Measurements from ENCODE around the gene ING3.

ING3 gene, protein sequence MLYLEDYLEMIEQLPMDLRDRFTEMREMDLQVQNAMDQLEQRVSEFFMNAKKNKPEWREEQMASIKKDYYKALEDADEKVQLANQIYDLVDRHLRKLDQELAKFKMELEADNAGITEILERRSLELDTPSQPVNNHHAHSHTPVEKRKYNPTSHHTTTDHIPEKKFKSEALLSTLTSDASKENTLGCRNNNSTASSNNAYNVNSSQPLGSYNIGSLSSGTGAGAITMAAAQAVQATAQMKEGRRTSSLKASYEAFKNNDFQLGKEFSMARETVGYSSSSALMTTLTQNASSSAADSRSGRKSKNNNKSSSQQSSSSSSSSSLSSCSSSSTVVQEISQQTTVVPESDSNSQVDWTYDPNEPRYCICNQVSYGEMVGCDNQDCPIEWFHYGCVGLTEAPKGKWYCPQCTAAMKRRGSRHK

DNA sequence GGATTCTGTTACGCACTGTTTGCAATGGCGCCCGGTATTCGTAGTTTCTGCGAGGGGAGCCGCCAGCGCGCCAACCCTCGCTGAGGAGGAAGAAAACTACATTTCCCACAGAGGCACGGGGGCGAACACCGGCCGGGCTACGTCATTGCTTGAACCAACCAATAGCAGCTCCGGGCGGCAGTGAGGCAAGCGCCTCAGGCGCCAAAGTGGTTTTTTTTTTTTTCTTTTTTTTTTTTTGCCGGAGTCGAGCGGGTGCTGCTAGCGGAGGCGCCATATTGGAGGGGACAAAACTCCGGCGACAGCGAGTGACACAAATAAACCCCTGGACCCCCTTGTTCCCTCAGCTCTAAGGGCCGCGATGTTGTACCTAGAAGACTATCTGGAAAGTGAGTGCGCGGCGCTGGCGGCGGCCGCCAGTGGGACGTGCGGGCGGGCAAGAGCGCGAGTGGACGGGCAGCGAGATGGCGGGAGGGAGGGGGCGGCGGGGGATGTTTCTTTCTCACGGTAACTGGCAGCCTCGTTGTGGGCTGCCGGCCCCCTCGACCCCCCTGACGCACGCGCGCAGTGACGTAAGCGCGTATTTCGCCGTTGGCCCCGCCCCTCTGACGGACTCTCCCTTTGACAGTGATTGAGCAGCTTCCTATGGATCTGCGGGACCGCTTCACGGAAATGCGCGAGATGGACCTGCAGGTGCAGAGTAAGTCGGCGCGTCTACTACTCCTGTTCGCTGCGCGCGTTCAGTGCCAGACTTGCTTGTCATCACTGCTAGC is at the start of gene ING3:
ING3 (plus strand) TSS at position 239 of the 770 bp plus-strand sequence; CDS start at position 359, 120 bp downstream.
- peak; percentile 98 for DNase-seq

DNA sequence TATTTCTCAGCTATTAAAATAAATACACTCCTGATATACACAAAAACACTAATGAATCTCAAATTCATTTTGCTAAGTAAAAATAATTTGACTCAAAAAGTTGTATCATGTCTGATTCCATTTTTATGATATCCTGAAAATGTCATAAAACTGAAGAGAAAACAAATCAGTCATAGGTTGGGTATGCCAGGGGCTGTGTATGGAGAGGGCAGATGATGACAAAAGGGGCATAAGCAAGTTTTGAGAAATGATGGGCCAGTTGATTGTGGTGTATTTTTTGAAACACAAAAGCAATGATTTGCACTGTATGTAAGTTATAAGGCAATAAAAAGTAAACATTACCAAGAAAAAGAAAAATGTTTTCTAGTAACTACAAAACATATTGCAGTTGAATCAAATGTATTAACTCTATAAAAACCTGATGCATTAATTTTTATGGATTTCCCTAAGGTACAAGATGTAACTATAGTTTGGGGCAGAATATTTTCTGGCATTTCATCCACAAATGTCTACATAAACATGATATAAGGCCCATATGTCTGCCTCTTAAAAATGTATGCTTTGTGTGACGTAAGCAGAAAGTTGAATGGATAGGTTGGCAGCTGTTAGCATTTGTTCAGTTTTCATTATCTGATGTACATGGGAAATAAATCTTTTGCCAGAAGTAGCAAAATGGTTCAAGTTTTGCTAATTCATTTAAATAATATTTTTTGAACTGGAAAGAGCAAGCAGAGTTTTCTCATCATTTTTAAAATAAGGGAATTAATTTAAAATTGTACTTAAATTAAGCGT is 35.1 kb upstream of the ING3 start:
- no peak for DNase-seq

DNA sequence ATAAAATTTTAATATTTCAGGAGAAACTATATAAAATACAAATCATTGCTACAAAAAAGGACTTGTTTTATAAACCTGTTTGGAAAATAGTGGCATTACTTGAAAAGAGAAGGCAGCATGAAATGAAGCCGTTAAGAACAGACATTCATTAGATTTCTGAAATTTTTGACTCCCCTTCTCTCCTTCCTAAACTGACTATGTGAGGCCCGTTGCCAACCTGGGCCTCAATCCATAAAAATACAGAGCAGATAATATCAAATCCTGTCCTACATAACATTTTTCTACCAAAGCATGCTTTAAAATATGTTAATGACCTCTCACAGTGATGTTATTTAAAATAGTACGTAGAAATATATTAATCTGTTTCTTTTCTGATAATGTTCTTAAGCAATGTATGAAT is 34.5 kb upstream of the ING3 start:
- DNase-seq = no peak

DNA sequence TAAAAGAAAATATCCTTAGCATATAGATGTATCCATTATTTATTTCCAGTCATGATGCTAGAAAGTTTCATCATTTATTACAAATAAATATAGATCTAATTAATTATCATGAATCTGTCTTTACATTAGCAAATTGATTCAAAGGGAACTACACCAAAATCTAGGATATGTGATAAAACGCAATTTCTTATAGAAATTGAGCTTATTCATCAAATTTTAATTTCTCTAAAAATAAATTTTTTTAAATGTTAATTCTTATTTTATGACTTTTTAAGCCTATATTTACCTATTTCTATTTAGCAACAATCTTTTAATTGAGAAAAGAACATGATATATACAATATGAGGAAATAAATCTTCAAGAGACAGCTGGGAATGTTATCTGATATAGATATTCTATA is 34.0 kb upstream of the ING3 start:
- no peak for DNase-seq

DNA sequence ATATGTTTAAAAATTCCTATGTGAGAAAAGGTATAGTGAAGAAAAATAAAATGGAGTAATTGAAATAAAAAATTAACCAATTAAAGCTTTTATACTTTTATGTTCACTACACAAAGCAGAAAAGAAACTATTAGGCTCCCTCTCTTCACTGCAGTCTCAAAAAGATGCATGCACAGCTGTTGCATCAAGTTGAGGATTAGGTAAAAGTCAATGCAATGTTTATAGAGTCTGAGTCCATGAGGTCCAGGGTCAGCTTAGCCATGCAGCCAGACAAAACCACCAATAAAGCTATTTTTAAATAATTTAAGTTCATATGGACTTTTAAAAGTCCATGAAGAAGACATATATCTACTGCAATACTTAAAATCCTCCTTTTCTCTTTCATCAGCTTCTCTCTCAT is 31.1 kb upstream of the ING3 start:
- DNase-seq = no peak

DNA sequence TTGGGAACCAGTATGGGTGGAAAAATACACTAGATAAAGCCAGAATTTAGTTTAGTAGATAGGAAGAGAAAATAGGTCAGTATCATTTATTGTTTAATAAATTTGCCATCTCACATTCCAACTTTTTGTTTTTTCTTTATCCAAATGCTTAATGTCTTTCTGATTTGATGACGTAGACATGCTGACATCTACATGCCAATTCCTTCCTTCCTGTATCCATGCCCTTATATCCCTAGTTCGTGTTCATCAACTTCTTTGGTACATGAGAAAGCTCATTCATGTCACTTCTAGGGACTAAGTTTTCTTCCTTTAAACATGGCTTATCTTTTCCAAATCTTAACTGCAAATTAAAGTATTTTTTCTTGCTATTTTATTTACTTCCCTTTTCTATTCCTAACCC is 30.5 kb upstream of the ING3 start:
- no peak for DNase-seq

DNA sequence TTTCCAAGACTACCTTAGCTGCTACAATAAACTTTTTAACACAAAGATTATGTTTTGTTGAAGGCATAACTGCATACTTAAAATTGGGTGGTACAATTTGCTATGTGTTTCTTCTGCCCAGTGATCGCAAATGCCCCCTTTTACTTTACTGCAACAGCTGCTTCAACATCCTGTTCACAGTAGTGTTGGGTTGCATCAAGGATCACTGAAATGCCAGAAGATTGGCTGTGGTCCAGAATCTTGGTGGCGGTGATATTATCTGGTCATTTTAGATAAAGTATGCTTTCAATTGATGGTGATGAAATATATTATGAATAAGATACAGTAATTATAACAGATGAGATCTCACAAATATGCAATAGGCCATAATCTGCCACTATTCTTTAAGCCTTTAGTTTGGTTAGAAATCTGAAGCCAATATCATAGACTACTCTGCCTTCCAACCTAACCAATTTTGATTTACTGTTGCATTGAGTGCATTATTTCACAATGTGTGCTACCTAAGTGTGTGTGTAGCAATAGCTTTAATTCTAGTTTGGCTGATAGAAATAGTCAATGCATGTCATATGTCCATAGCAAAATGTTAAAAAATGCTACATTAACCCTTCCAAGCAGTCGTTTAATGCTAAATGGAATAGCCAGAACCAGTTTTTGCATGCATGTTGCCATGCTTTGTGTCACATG is 29.8 kb upstream of the ING3 start:
- no peak for DNase-seq

DNA sequence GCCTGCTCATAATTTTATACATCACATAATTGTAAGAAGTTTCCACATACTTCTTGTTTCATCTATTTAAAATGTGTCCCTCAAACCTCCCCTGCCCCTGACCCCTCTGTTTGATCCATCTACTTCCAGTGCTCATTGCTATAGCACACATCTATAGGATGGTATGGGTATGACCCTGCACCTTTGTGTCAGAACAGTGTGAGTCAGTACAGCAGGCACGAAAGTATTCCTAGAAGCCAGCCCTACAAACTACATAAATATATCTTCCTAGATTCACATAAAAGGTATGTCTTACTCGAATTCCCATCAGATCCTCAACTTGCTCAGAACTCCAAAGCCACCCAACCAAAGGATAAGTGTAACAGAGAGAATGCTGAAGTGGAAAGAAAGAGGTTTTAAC is 25.7 kb upstream of the ING3 start:
- DNase-seq = no peak

DNA sequence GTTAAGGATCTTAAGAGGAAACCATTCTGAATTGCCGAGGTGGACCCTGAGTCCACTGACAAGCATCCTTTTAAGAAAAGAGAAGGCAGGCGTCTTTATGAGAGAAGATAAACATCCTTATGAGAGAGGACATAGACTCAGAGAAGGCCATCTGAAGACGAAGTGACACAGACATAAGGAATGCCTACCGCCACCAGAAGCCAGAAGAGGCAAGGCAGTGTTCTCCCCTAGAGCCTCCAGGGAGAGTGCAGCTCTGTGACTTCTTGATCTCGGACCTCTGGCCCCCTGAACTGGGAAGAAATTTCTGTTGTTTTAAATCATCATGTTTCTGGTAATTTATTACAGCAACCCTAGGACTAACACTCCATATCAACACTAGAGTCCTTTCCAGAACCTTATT is 25.2 kb upstream of the ING3 start:
- DNase-seq = no peak

DNA sequence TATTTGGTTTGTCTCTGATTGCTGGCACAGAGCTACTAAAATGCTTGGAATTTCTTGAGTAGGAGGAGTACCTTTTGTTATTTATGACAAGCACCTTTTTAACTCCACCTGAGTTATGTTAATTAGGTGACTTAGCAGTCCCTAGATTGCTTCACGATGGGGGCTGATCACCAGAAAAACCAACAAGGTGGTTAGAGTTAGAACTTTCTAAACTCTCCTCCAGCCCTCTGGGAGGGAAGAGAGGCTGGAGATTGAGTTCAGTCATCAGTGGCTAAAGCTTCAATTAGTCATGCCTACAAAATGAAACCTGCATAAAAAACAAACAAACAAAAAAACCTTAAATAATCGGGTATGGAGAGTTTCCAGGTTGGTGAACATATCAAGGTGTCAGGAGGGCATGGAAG is 23.6 kb upstream of the ING3 start:
- DNase-seq = no peak

DNA sequence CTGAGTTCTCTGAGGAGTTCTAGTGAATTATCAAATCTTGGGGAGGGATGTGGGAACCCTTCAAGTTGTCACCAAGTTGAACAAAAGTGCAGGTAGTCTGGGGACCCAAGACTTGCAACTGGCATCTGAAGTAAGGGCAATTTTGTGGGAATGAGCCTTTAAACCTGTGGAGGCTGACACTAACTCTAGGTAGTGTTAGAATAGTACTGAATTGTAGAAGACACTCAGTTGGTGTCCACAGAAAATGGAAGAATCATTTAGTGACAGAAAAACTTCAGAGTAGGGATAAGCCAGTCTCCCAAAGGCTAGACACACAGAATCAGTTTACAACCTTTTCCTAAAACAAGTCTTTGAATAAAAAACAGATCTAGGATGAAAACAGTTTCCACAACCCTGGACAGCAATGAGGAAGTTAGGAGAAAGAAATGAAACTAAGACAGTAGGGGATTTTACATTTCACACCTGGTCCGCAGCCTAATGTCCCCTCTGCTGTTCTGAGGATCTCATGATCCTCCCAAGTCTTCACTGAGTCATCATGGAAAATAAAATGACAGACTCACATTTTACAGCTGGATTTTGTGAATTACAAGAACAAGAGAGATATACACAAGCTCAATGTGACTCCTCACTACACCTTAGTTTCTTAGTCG is 23.0 kb upstream of the ING3 start:
- DNase-seq = no peak

DNA sequence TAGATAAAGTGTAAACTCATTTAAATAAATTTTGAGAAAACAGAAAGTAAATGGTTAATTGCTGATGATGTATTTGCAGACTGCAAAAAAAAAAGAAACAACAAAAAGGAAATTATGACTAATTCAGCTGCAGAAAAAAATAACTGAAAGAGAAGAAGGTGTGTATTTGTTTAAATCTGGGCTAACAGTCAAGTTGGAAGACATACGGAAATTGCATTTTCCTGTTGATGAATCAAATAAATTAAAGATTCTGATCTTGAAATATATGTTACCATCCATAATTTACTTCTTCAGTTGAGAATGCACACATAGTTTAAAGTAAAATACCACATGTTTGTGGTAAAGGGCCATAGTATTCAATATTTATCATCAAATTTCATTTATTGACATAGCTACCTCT is 19.3 kb upstream of the ING3 start:
- DNase-seq = no peak

DNA sequence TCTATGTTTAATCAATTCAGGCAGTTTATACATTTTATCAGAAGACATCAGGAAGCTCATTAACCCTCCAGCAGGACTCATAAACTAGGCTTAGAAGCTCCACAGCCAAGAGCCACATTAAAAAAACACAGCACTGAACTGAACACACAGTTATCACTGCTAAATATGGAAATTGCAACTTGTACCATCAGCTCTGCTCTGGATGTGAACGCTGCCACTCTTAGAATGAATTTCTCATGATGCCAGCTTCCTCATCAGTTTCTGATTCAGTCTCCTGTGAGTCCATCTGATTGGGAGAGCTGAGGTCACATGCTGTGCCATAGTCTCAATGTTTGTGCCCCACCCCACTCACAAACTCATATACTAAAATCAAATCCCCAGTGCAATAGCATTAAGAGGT is 17.1 kb upstream of the ING3 start:
- DNase-seq = no peak

DNA sequence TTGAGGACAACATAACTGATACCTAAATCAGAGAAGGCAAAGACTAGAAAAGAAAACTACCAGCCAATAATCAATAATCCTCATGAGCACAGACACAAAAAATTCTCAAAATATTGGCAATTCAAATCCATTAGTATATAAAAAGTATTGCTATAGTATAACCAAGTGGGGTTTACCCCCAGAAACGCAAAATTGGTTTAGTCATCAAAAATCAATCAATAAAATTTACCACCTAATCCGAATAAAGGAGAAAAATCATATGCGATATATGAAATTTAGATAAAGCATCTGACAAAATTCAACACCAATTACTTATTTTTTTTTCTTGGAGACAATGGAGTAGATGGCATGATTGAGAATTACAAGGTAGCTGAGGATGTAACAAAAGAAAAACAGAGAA is 11.2 kb upstream of the ING3 start:
- DNase-seq = no peak

DNA sequence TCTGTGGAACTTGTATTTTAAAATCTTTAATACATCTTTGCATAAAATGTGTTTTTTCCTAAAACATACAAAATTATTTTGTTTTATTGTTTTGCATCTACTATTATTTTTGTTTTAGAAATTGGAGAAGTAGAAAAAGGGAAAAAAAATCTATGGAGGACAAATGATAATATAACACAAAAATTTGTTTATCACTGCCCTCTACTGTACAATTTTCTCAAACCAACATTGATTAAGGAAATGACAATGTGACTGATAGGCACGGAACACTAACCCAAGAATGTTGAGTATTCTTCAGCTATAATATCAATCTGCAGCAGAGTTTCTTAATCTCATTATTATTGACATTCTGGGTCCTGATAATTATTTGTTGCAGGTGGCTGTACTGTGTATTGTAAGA is 9.5 kb upstream of the ING3 start:
- DNase-seq = no peak

DNA sequence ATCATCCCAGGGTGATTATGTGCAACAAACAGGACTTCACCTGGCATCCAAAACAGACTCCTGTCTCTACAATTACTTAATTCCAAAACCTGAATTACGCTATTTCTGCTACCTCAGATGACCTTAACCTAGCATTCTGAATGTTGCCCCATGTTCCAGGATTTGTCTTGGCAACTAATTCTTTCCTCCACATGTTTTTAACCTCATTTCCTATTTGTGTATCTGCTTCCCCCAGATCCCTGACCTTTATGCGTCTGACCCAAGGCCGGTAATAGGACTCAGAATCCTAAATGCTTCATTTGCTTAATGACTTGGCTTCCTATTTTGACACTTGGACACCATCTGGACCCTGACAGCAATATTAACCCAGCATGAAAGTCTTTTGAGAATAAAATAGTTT is 8.7 kb upstream of the ING3 start:
- no peak for DNase-seq

DNA sequence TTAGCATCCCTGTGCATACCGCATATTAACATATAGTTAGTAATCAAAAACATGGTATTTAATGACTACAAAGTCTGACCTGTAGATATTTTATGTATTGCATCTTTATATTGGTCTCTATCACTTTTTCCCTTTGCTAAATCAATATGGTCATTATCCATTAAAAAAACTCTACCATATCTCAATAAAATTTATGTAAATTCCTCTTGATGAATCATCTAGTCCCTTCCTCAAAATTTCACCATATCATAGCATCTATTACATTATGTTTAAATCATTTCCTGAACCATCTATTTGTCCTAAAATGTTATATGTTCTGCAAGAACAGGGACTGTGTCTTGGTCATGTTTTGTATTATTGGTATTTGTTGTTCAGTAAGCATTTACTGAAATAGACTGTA is 7.7 kb upstream of the ING3 start:
- DNase-seq = no peak

DNA sequence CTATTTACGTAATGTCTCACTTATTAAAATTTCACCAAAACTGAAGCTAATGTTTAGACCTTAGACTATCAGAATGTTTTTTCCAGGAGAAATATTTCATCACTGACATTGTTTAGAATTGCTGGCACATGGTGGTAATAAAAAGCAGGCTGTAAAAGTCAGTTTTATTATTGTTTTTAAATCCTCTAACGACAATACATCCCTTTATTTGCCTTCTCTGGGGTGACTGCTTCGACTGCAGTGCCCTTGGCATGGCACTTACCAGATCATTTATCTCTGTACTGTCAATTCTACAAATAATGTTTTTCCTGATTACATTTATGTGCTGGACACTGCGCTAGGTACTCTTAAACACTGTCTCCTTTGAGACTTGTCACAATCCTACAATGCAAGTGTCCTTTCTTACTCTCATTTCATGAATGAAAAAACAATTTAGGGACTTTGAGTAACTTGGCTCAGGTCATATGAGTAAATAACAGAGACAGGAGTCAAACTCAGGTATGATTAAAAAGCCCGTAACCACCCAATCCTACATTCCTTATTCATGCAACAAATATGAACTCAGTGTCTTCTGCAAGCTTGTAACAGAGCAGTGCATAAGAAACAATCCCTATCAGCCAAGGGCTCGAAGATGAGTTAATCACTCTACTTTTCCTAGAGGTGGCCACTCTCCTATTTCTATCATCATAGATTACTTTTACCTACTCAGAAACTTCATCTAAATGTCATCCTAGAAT is 5.6 kb upstream of the ING3 start:
- no peak for DNase-seq

DNA sequence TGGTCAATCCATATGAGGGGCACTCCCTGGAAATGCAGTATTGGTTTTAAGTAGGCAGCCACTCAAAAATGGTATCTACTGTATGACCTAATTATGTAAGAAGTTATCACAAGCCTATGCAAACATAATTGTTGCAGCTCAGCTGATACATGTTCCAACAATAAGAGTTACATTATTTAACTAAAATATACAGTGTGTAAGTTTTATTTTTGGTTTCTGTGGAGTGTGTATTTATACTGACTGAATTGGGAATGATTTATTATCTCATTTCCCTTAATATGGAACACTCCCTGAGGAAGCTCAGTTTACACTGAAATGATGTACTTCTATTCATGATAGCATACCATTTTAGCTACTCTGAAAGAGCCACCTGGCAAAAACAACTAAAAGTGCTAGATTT is 2.6 kb upstream of the ING3 start:
- DNase-seq = no peak

DNA sequence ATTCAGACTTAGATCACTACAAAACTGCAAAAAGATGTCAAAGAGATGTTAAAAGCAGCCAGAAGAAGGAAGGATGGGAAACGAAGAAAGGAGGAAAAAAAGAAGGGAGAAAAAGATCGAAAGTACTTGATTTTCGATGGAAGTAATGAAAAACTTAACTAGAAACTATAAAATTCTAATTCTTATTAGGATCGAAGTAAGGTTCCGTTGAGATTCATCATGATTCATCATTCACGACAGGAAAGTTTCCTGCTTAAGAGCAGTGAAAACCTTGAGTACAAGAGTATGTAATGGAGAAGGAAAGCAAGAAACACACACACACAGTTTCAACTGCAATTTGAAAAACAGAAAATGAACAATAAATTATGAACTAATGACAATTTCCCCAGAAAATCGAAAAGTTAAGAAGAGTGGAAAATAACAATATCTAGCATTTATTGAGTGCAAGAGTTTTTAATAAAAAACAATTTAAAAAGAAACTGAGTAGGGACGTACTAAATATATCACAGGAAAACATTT is 1.1 kb upstream of the ING3 start:
- DNase-seq = no peak

DNA sequence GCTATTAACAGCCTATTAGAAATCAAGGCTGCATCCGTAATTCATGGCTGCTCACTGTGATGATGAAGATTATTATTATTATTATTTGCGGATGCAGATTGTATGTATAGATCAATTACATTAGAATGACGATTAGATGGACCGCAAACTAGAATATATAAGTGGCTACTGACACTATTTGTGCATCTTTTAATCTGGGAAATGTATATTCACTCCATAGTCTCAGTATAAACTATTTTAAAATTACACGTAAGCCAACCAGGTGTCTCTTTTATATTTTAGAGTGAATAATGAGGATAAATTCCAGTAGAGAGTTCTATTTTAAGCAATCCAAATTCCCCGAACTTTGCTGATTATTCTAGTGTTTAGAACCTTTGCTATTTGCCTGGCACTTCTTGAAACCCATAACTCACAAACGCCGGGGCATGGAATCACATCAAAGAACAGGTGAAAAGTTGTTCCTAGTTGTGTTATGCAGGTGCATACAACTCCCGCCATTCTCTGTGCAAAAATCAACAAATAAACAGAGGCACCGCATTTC is 509 bp upstream of the ING3 start:
- no peak for DNase-seq

All from NCI-H1436 (cell line).